ENCODE measurements around the gene FKBP6.

DNA sequence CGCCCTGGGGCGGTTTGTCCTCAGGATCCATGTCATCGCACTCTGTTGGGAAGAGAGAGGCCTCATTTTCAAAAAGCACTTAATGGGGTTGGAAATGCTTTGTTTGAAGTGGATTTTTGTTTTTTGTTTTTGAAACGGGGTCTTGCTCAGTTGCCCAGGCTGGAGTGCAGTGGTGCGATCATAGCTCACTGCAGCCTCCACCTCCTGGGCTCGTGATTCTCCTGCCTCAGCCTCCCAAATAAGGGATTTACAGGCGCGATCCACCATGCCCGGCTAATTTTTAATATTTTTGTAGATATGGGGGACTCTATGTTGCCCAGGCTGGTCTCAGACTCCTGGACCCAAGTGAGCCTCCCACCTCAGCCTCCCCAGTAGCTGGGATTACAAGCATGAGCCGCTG lies 735 bp downstream of the FKBP6 start:
- TF ChIP-seq POLR2AphosphoS5 (IDR thresholded peaks at IDR 0.05) = no peak
- TF ChIP-seq, protein P1, sequence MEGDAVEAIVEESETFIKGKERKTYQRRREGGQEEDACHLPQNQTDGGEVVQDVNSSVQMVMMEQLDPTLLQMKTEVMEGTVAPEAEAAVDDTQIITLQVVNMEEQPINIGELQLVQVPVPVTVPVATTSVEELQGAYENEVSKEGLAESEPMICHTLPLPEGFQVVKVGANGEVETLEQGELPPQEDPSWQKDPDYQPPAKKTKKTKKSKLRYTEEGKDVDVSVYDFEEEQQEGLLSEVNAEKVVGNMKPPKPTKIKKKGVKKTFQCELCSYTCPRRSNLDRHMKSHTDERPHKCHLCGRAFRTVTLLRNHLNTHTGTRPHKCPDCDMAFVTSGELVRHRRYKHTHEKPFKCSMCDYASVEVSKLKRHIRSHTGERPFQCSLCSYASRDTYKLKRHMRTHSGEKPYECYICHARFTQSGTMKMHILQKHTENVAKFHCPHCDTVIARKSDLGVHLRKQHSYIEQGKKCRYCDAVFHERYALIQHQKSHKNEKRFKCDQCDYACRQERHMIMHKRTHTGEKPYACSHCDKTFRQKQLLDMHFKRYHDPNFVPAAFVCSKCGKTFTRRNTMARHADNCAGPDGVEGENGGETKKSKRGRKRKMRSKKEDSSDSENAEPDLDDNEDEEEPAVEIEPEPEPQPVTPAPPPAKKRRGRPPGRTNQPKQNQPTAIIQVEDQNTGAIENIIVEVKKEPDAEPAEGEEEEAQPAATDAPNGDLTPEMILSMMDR (IDR thresholded peaks at IDR 0.05) = no peak
- TF ChIP-seq POLR2A (IDR thresholded peaks at IDR 0.05; ENCODE audit: low read depth) = no peak
